HepG2 (cell line): Measurements from ENCODE around the gene ZNF800. TPM values are rescaled to one million over a fixed set of nuclear protein-coding genes. Genes with fewer than 3 reads are reported as not detected.

Experiments
- ADNP ChIP-seq: sonication (generic); formaldehyde crosslinking; IDR thresholded peaks from 2 replicates; pipeline ENCODE4 v1.4.0; 2020; ENCODE audit warnings: missing genetic modification reagents
- ELF4 ChIP-seq: sonication (generic); formaldehyde crosslinking; IDR thresholded peaks from 2 replicates; pipeline ENCODE4 v1.5.0; 2020; ENCODE audit warnings: missing genetic modification reagents, mild to moderate bottlenecking, moderate library complexity, borderline replicate concordance
- FOSL2 ChIP-seq: sonication (generic); formaldehyde crosslinking; IDR thresholded peaks from 2 replicates; pipeline ENCODE4 v1.4.0; 2020; ENCODE audit warnings: missing genetic modification reagents
- MIER2 ChIP-seq: IDR thresholded peaks from 2 replicates; pipeline ENCODE4 v1.6.1; 2016; ENCODE audit warnings: missing biosample characterization, missing genetic modification reagents
- MTF2 ChIP-seq: sonication (generic); formaldehyde crosslinking; IDR thresholded peaks from 2 replicates; pipeline ENCODE4 v1.5.0; 2020; ENCODE audit warnings: missing genetic modification reagents, borderline replicate concordance
- RAD21 ChIP-seq: fragments of 450-650 bp; formaldehyde crosslinking; IDR thresholded peaks from 2 replicates; pipeline ENCODE4 v1.5.0; 2020; ENCODE audit warnings: mild to moderate bottlenecking
- REL ChIP-seq: sonication (generic); formaldehyde crosslinking; conservative IDR thresholded peaks from 2 replicates; pipeline ENCODE4 v1.8.0; 2022; ENCODE audit warnings: mild to moderate bottlenecking, missing genetic modification reagents, moderate library complexity
- RFX3 ChIP-seq: IDR thresholded peaks from 2 replicates; pipeline ENCODE4 v1.6.1; 2016; ENCODE audit warnings: missing biosample characterization, missing genetic modification reagents
- SALL1 ChIP-seq: sonication (generic); formaldehyde crosslinking; IDR thresholded peaks from 2 replicates; pipeline ENCODE4 v1.8.0; 2022; ENCODE audit warnings: mild to moderate bottlenecking, missing genetic modification reagents
- SMARCC2 ChIP-seq: fragments of 450-650 bp; IDR thresholded peaks from 2 replicates; pipeline ENCODE4 v1.6.1; 2017; ENCODE audit warnings: antibody characterized with exemption, mild to moderate bottlenecking
- ZBTB39 ChIP-seq: sonication (generic); formaldehyde crosslinking; IDR thresholded peaks from 2 replicates; pipeline ENCODE4 v1.5.0; 2020; ENCODE audit warnings: missing genetic modification reagents
- ZBTB7B ChIP-seq: sonication (generic); formaldehyde crosslinking; IDR thresholded peaks from 2 replicates; pipeline ENCODE4 v1.4.0; 2020; ENCODE audit warnings: missing genetic modification reagents
- ZEB1 ChIP-seq: IDR thresholded peaks from 2 replicates; pipeline ENCODE4 v1.6.1; 2012; ENCODE audit warnings: mild to moderate bottlenecking, low read depth, inconsistent platforms; ENCODE audit not compliant: insufficient replicate concordance
- ZFP36L1 ChIP-seq: sonication (generic); formaldehyde crosslinking; IDR thresholded peaks from 2 replicates; pipeline ENCODE4 v1.8.0; 2022; ENCODE audit warnings: mild to moderate bottlenecking, missing genetic modification reagents, moderate library complexity
- ZKSCAN5 ChIP-seq: sonication (generic); formaldehyde crosslinking; IDR thresholded peaks from 2 replicates; pipeline ENCODE4 v1.5.1; 2020; ENCODE audit warnings: mild to moderate bottlenecking, missing genetic modification reagents
- ZKSCAN8 ChIP-seq: IDR thresholded peaks from 2 replicates; pipeline ENCODE4 v1.6.1; 2016; ENCODE audit warnings: borderline replicate concordance, missing genetic modification reagents, missing compliant biosample characterization
- ZNF430 ChIP-seq: sonication (generic); formaldehyde crosslinking; IDR thresholded peaks from 2 replicates; pipeline ENCODE4 v1.9.0; 2021; ENCODE audit warnings: mild to moderate bottlenecking, missing genetic modification reagents
- ZNF547 ChIP-seq: sonication (generic); formaldehyde crosslinking; IDR thresholded peaks from 2 replicates; pipeline ENCODE4 v1.5.1; 2020; ENCODE audit warnings: mild to moderate bottlenecking, missing genetic modification reagents
- ZNF572 ChIP-seq: sonication (generic); formaldehyde crosslinking; IDR thresholded peaks from 2 replicates; pipeline ENCODE4 v1.5.1; 2020; ENCODE audit warnings: mild to moderate bottlenecking, missing genetic modification reagents
- ZNF775 ChIP-seq: sonication (generic); formaldehyde crosslinking; IDR thresholded peaks from 2 replicates; pipeline ENCODE4 v1.4.0; 2020; ENCODE audit warnings: missing genetic modification reagents, mild to moderate bottlenecking, moderate library complexity, borderline replicate concordance
- ZNF782 ChIP-seq: sonication (generic); formaldehyde crosslinking; IDR thresholded peaks from 2 replicates; pipeline ENCODE4 v1.4.0; 2020; ENCODE audit warnings: missing genetic modification reagents, mild to moderate bottlenecking, borderline replicate concordance
- ZSCAN30 ChIP-seq: sonication (generic); formaldehyde crosslinking; IDR thresholded peaks from 2 replicates; pipeline ENCODE4 v1.5.0; 2020; ENCODE audit warnings: mild to moderate bottlenecking, missing genetic modification reagents
- polyA plus RNA-seq, 8 experiments: library from polyadenylated mRNA; depleted of rRNA in 3 of 8; stranded (reverse) in 7 of 8; unstranded in 1 of 8; fragments of >200 nt; fragmentation: Illumina TruSeq in 4 of 8; extraction: Trizol in 4 of 8; gene quantifications; 2 replicates each; pipeline versions ENCODE4 v1.2.1 to v1.2.3, GENCODE V29; 2011 to 2016; ENCODE audit warnings: low read depth in 4 of 8, missing spikeins in 1 of 8, mixed read lengths in 1 of 8; ENCODE audit not compliant: insufficient read depth in 1 of 8
- total RNA-seq, 5 experiments: library from RNA; depleted of rRNA; stranded (reverse); fragments of >200 nt; fragmentation: Illumina TruSeq; extraction: Trizol; gene quantifications; 2 replicates each; pipeline ENCODE4 v1.2.3, GENCODE V29; 2016; ENCODE audit warnings: low read depth in 1 of 5
- TF ChIP-seq, protein P1 (sequence below): sonication (generic); formaldehyde crosslinking; IDR thresholded peaks from 2 replicates; pipeline ENCODE4 v1.8.0; 2022; ENCODE audit warnings: missing genetic modification reagents, mild to moderate bottlenecking, borderline replicate concordance
- TF ChIP-seq, protein P2 (sequence below): fragments of 450-650 bp; IDR thresholded peaks from 2 replicates; pipeline ENCODE4 v1.6.1; 2017
- TF ChIP-seq, protein P3 (sequence below): sonication (generic); formaldehyde crosslinking; IDR thresholded peaks from 2 replicates; pipeline ENCODE4 v1.8.0; 2022; ENCODE audit warnings: missing genetic modification reagents, mild to moderate bottlenecking, moderate library complexity, borderline replicate concordance

Gene ZNF800
- total and polyA plus RNA-seq, 2 of the 13 experiments (the other 11 are each of a cell fraction or from before 2014, with no cell fraction given): 7.1 to 12.7 TPM

GRCh38 chr7:127392566-127393367 is at the start of gene ZNF800 (continued):
- TF ChIP-seq MIER2 (CRISPR knock-in tag): no peak
- TF ChIP-seq, protein P1, sequence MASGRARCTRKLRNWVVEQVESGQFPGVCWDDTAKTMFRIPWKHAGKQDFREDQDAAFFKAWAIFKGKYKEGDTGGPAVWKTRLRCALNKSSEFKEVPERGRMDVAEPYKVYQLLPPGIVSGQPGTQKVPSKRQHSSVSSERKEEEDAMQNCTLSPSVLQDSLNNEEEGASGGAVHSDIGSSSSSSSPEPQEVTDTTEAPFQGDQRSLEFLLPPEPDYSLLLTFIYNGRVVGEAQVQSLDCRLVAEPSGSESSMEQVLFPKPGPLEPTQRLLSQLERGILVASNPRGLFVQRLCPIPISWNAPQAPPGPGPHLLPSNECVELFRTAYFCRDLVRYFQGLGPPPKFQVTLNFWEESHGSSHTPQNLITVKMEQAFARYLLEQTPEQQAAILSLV: no peak
- 0 out of 2 replicates have a peak, but pooled peaks have one; percentile 53 for TF ChIP-seq ELF4
- no peak for TF ChIP-seq ZNF775 (CRISPR knock-in tag)
- no peak for TF ChIP-seq ZSCAN30 (CRISPR knock-in tag)
- no peak for TF ChIP-seq ZKSCAN5 (CRISPR knock-in tag)
- TF ChIP-seq ZNF547 (CRISPR knock-in tag): peak; percentile 9; the same call in 1 of the 2 replicates
- no peak; the same call in 1 of the 2 replicates for TF ChIP-seq RAD21 (CRISPR knock-in tag)
- TF ChIP-seq FOSL2 (CRISPR knock-in tag): no peak
- TF ChIP-seq, protein P2, sequence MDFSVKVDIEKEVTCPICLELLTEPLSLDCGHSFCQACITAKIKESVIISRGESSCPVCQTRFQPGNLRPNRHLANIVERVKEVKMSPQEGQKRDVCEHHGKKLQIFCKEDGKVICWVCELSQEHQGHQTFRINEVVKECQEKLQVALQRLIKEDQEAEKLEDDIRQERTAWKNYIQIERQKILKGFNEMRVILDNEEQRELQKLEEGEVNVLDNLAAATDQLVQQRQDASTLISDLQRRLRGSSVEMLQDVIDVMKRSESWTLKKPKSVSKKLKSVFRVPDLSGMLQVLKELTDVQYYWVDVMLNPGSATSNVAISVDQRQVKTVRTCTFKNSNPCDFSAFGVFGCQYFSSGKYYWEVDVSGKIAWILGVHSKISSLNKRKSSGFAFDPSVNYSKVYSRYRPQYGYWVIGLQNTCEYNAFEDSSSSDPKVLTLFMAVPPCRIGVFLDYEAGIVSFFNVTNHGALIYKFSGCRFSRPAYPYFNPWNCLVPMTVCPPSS: no peak
- TF ChIP-seq ADNP: no peak
- peak; percentile 50; the same call in 1 of the 2 replicates for TF ChIP-seq ZNF430
- no peak for TF ChIP-seq REL (CRISPR knock-in tag)
- TF ChIP-seq MTF2 (CRISPR knock-in tag): no peak
- TF ChIP-seq ZBTB39: no peak
- TF ChIP-seq, protein P3, sequence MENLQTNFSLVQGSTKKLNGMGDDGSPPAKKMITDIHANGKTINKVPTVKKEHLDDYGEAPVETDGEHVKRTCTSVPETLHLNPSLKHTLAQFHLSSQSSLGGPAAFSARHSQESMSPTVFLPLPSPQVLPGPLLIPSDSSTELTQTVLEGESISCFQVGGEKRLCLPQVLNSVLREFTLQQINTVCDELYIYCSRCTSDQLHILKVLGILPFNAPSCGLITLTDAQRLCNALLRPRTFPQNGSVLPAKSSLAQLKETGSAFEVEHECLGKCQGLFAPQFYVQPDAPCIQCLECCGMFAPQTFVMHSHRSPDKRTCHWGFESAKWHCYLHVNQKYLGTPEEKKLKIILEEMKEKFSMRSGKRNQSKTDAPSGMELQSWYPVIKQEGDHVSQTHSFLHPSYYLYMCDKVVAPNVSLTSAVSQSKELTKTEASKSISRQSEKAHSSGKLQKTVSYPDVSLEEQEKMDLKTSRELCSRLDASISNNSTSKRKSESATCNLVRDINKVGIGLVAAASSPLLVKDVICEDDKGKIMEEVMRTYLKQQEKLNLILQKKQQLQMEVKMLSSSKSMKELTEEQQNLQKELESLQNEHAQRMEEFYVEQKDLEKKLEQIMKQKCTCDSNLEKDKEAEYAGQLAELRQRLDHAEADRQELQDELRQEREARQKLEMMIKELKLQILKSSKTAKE: no peak
- no peak for TF ChIP-seq SMARCC2
- no peak; the same call in 1 of the 2 replicates for TF ChIP-seq ZNF572
- 0 out of 2 replicates have a peak, but pooled peaks have one; percentile 16 for TF ChIP-seq ZBTB7B (CRISPR knock-in tag)
- no peak for TF ChIP-seq ZKSCAN8
- no peak for TF ChIP-seq ZEB1
- TF ChIP-seq ZNF782 (CRISPR knock-in tag): 0 out of 2 replicates have a peak, but pooled peaks have one; percentile 40
- TF ChIP-seq ZFP36L1: no peak
- no peak for TF ChIP-seq RFX3 (CRISPR knock-in tag)
- no peak; the same call in 1 of the 2 replicates for TF ChIP-seq SALL1 (CRISPR knock-in tag)
